NCI-H187 treated with DMSO at 0.1 percent for 48 hours (cell line): Measurements from ENCODE around the gene USP2.
"Not testable (repeated sequence)": the region's sequence is repeated elsewhere in the genome, so short reads cannot be mapped to it uniquely, and the experiment has no call there.

ENCODE experiments used
- DNase-seq: peaks from one replicate; lab custom pipeline; 2025; lab: John Stamatoyannopoulos, UW

USP2 gene

GRCh38 chr11:119414321-119414720 is 32.8 kb upstream of the USP2 start:
- no peak for DNase-seq

DNA sequence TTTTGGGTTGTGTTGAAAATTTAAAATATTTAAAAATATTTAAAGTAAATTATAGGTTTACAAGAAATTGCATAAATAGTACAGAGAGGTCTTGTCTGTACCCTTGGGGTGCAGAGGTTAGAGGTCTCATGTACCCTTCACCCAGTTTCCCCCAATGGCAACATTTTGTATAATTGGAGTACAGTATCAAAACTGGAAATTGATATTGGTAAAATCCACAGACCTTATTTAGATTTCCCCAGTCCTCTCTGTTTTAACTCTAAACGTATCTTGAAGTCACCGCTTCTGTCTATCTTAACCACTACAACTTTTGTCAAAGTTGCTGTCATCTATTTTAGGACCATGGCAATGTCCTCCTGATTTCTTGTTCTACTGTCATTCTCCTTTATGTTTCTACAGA is 30.6 kb upstream of the USP2 start:
- DNase-seq, result no peak

GRCh38 chr11:119410501-119410900 is 29.0 kb upstream of the USP2 start:
- no peak for DNase-seq

- no peak for DNase-seq
Observed at GRCh38 chr11:119409731-119410130, 28.2 kb upstream of the USP2 start.

- DNase-seq, result no peak
Observed at GRCh38 chr11:119406005-119406404, 24.5 kb upstream of the USP2 start.

GRCh38 chr11:119405448-119405847 is 24.0 kb upstream of the USP2 start:
- DNase-seq, result not testable (repeated sequence)

- no peak for DNase-seq
Observed at GRCh38 chr11:119404872-119405271, 23.4 kb upstream of the USP2 start.

- DNase-seq, result no peak
Observed at GRCh38 chr11:119403021-119403420, 21.5 kb upstream of the USP2 start.

DNA sequence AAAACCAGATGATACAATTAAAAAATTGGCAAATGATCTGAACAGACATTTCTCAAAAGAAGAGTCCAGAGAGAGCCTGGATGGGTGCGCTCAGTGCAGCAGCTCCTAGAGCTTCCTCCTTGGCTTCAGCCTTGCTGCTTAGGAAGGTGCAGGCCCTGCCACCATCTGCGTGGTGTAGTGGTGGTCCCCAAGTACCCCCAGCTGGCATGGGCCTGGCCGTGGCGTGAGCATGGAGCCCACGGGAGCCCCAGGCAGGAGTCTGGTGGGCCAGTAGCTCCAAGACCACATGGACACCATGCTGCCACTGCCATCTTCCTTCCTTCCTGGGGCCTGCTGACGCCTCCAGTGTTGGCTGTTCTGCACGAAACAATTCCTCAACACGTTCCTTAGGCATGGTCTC is 21.0 kb upstream of the USP2 start:
- no peak for DNase-seq

GRCh38 chr11:119400860-119401259 is 19.4 kb upstream of the USP2 start:
- DNase-seq, result no peak

DNA sequence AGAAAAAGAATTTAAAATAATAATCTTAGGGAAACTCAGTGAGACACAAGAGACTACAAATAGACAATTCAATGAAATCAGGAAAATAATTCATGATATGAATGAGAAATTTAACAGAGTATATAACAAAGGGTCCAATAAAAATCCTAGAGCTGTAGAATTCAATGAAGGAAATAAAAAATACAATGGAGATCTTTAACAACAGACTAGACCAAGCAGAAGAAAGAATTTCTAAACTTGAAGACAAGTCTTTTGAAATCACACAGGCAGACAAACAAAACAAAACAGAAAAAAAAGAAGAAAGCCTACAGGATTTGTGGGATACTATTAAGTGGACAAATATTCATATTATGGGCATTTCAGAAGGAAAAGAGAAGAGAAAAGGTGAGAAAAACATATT is 16.2 kb upstream of the USP2 start:
- DNase-seq, result no peak

DNA sequence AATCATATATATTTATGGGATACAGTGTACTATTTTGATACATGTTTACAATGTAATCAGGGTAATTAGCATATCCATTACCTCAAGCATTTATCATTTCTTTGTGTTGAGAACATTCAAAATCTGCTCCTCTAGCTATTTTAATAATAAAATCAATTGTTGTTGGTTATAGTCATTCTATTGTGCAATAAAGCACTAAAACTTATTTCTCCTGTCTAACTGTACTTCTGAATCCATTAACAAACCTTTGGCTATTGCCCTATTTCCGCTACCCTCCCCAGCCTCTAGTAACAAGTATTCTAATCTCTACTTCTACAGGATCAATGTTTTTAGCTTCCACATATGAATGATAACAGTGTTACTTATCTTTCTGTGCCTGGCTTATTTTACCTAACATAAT is 15.3 kb upstream of the USP2 start:
- DNase-seq, result no peak

GRCh38 chr11:119391275-119391674 is 9.8 kb upstream of the USP2 start:
- DNase-seq, result no peak

DNA sequence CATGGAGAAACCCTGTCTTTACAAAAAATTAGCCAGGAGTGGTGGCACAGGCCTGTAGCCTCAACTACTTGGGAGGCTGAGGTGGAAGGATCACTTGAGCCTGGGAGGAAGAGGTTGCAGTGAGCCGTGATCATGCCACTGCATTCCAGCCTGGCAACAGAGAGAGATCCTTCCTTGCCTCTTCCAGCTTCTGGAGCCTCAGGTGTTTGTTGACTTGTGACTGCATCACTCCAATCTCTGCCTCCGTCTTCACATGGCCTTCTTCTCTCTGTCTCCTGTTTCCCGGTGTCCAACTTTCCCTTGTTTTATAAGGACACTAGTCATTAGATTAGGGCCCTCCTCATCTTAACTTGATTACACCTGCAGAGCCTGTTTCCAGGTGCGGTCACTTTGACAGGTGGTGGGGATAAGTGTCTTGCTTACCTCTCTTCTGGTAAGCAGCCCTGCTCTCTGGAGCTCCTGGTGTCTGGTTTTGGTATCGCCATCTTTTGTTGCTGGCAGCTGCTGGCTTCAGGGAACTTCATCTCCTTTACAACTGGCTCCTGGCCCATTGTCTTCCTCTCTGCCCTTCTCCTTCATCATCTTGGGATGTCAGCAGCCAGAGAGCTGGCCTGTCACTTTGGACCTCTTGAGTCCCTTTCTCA is 8.2 kb upstream of the USP2 start:
- no peak for DNase-seq

DNA sequence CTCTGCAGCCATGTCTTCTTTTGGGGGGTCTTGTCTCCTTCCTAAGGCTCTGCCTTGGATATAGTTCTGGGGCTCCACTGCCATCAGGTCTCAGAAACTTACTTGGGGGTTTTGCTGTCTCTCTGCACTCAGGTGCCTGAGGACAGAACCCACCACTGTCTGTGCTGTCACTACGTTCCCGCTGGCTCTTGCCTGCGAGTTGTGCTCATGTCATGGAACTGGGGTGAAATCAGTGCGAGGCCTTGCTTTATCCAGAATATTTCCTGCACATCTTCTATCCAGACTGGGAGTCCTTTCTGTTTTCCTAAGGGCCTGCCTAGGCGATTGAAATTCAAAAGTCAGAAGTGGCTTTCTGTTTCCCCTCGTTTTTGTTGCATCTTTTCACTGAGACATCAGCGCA is 6.6 kb upstream of the USP2 start:
- DNase-seq, result no peak

GRCh38 chr11:119384332-119384731 is 2.8 kb upstream of the USP2 start:
- DNase-seq, result no peak

GRCh38 chr11:119382513-119382912 is 1.0 kb upstream of the USP2 start:
- not testable (repeated sequence) for DNase-seq

DNA sequence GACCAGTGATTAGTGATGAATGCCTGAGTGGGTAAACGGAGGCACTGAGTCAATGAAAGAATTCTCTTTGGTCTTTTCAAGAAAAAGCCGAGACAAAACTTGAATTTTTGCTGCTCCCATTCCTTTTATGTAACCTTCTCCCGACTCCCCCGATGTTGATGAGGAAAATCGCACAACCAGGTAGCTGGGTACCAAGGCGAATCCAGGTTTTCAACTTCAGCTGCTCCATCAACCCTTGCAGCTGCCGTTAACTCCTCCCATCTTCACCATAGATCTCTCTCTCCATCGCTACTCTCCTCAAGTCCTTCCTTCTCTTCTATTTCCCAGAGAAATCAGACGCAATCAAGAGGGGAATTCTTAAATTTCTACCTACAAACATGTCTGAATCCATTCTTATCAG is 611 bp upstream of the USP2 start:
- no peak for DNase-seq

DNA sequence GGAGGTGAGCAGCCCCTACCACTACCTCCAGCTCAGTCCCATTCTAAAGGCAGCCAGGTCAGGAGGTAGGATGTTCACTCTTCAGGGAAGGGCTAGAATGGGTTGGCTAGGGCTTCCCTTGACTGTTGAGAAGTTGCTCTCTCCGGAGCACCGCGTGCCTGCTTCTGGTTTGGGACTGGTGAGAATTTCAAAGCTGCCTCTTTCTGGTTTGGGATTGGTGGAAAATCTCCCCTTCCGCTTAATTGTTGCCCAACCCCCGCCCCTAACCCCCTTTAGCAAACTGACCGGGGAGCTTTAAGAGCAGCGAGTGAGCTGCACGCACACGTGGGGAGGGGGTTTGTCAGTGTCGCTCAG is 686 bp downstream of the USP2 start:
- DNase-seq, result no peak

DNA sequence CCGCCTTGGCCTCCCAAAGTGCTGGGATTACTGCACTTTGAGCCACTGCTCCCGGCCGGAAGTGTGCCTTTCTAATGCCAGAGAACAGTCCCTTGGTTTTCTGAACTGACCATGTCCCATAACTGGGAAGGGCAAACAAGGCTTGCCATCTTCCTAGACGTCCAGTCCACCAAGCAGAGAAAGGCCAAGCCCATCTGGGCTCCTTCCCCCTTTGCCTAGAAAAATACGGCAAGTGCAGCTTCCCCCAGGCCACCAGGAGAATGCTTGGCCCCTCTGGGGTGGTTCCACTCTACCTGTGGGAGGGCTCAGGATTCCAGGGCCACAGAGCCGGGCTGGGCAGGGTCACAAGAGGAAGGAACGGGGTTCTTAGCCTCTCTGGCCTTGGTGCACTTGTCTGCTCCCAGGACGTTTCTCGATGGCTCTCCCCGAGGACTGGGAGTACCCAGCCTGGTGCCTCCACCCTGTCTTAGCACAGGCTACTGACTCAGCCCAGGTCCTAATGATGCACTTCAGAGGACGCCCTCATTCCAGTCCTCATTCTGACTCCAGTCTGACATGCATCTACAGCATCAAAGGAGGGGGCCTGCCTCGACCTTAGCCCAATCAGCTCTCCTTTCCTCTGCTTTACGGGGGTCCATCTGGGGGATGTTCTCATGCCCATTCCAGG is 1.2 kb downstream of the USP2 start:
- no peak for DNase-seq

- DNase-seq, result no peak
Observed at GRCh38 chr11:119378851-119379465, 2.5 kb downstream of the USP2 start.

DNA sequence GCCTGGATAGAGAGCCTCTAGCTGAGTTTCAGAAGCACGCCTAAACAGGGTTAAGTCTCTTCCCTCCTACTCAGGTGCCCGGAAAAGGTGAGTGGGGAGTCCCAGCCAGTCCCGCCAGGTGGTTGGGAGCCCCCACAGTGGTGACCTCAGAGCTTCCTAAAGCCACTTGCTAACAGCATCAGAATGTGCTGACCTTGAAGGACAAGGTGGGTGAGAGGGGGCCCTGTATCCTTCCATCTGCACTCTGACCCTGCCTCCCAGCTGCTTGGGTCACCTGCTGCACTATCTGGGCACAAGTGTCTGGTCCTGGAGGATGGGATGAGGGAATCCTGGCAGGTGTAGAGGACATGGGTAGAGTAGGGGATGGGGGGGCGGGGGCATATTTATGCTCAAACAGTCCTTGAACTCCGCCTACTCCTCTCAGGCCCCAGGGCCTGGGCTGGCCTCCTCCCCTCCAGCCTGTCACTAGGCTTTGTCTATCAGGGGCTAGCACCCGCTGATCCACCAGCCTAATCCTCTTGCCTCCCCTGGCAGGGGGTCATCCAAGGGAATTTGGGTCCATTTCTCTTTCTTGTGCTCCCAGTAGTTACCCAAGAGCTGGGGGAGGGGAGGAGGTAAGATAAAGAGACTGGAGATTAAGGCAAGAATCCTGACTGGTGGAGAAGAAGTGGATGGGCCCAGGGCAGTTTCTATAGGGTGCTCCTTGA is 3.4 kb downstream of the USP2 start:
- no peak for DNase-seq
